NCI-H146 treated with DMSO at 0.1 percent for 48 hours (cell line): Measurements from ENCODE around the gene FANK1.
A peak's percentile ranks its signal among the peaks of the same experiment; 100 is the strongest.
"Not testable (repeated sequence)": the region's sequence is repeated elsewhere in the genome, so short reads cannot be mapped to it uniquely, and the experiment has no call there.

Experiments used
- DNase-seq: peaks from one replicate; lab custom pipeline; 2025; ENCODE audit not compliant: unreplicated experiment; lab: John Stamatoyannopoulos, UW

FANK1 gene

GRCh38 chr10:125927265-125927664 lies 30.9 kb downstream of the FANK1 start:
- not testable (repeated sequence) for DNase-seq

- no peak for DNase-seq
Measured at GRCh38 chr10:125928928-125929585, 32.7 kb downstream of the FANK1 start.

GRCh38 chr10:125929618-125930017 lies 33.3 kb downstream of the FANK1 start:
- no peak for DNase-seq

- no peak for DNase-seq
Measured at GRCh38 chr10:125933693-125934092, 37.3 kb downstream of the FANK1 start.

- DNase-seq, result no peak
Measured at GRCh38 chr10:125936331-125936730, 40.0 kb downstream of the FANK1 start.

- no peak for DNase-seq
Measured at GRCh38 chr10:125940515-125940914, 44.2 kb downstream of the FANK1 start.

GRCh38 chr10:125951290-125951689 lies 54.9 kb downstream of the FANK1 start:
- no peak for DNase-seq

GRCh38 chr10:125953778-125954385 lies 57.5 kb downstream of the FANK1 start:
- no peak for DNase-seq

- DNase-seq, result no peak
Measured at GRCh38 chr10:125955766-125956165, 59.4 kb downstream of the FANK1 start.

- no peak for DNase-seq
Measured at GRCh38 chr10:125961743-125962142, 65.4 kb downstream of the FANK1 start.

- DNase-seq, result no peak
Measured at GRCh38 chr10:125962200-125962599, 65.8 kb downstream of the FANK1 start.

- no peak for DNase-seq
Measured at GRCh38 chr10:125964558-125964957, 68.2 kb downstream of the FANK1 start.

- DNase-seq, result no peak
Measured at GRCh38 chr10:125967533-125967932, 71.2 kb downstream of the FANK1 start.

- DNase-seq, result not testable (repeated sequence)
Measured at GRCh38 chr10:125970077-125970630, 73.8 kb downstream of the FANK1 start.

- no peak for DNase-seq
Measured at GRCh38 chr10:125976960-125977605, 80.7 kb downstream of the FANK1 start.

- DNase-seq, result no peak
Measured at GRCh38 chr10:125979976-125980375, 83.6 kb downstream of the FANK1 start.

GRCh38 chr10:125980521-125981035 lies 84.2 kb downstream of the FANK1 start:
- DNase-seq, result no peak

GRCh38 chr10:125982260-125982948 lies 86.0 kb downstream of the FANK1 start:
- peak; percentile 64 for DNase-seq

GRCh38 chr10:125983161-125983560 lies 86.8 kb downstream of the FANK1 start:
- DNase-seq, result no peak

- DNase-seq, result no peak
Measured at GRCh38 chr10:125983656-125984055, 87.3 kb downstream of the FANK1 start.

- DNase-seq, result no peak
Measured at GRCh38 chr10:125984346-125984745, 88.0 kb downstream of the FANK1 start.
